ENCODE results near the gene DMKN.

DMKN gene

DNA sequence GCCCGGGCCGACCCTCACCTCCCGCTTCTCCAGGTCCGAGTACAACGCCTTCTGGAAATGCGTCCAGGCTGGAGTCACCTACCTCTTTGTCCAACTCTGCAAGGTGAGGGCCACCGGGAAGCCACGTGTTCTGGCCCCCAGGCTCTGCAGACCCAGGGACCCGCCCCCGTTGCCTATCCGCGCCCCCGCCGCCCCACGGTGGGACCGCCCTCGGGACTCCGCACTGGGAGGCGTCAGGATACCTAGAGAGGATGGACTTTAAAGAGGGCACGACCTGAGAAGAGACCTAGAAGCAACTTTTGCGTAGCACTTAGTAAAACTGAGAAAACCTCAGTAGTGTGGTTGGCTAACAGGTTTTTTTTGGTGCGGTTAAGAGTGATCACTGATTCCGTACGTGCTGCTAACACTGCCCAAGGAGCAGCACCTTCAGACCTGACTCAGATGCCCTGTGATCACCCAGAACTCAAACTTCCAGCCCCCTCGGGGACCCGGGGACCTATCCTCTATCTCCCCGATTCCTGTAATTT is 32.5 kb upstream of the DMKN start:
- H3K14ac ChIP-seq (ENCODE audit: low read length): peak overlapping the region; percentile 67
- H4K91ac ChIP-seq (ENCODE audit: low read depth, low read length): peak overlapping the region; percentile 78
- peak overlapping the region; percentile 88 for H3K9ac ChIP-seq (ENCODE audit: low read length)
- peak overlapping the region; percentile 87 for H3K18ac ChIP-seq (ENCODE audit: low read length)
- H3K4me3 ChIP-seq (ENCODE audit: low read depth, low read length): peak overlapping the region; percentile 79
- no peaks in the 10 kb centered on the region for H3K27me3 ChIP-seq (ENCODE audit: insufficient read depth, low read length)
- H3K36me3 ChIP-seq (ENCODE audit: control insufficient read depth in 1 of 2, insufficient read depth in 2 of 2, low read length in 2 of 2): peaks cover 14 to 19% of the 10 kb centered on the region in 2 experiments
- H2BK120ac ChIP-seq (ENCODE audit: insufficient read depth, low read length, poor library complexity): peak overlapping the region; percentile 35
- H3K27ac ChIP-seq (ENCODE audit: low read depth, low read length): peak overlapping the region; percentile 3
- H3K4ac ChIP-seq (ENCODE audit: low read depth, low read length): no peak overlapping the region
- peaks cover 7% of the 10 kb centered on the region for H3K79me1 ChIP-seq (ENCODE audit: low read length)
- WGBS (ENCODE audit: extremely low coverage, insufficient coverage, insufficient read length): no CpG with 5 or more reads among the region's 27 CpGs
- H2AFZ ChIP-seq (ENCODE audit: insufficient read depth, low read length, poor library complexity): peak overlapping the region; percentile 95
- peaks cover 9 to 15% of the 10 kb centered on the region in 2 experiments for H3K4me1 ChIP-seq (ENCODE audit: control insufficient read depth in 1 of 2, insufficient read depth in 2 of 2, low read length in 2 of 2)
- H3K79me2 ChIP-seq (ENCODE audit: control insufficient read depth, insufficient read depth, low read length, poor library complexity): peaks cover 7% of the 10 kb centered on the region
- no peak overlapping the region for H3K23ac ChIP-seq (ENCODE audit: low read length)
- no peak overlapping the region for H2AK5ac ChIP-seq (ENCODE audit: low read length)
- peak overlapping the region; percentile 95 for H4K8ac ChIP-seq (ENCODE audit: low read depth, low read length)
- H4K12ac ChIP-seq (ENCODE audit: low read depth, low read length): peak overlapping the region; percentile 75
- no peak overlapping the region for H2BK12ac ChIP-seq (ENCODE audit: low read length)
- peak overlapping the region; percentile 67 for H3K4me2 ChIP-seq (ENCODE audit: low read length)
- peak; percentile 10 to 50 for DNase-seq
- H2BK5ac ChIP-seq (ENCODE audit: low read depth, low read length, poor library complexity): no peak overlapping the region
- H3K9me3 ChIP-seq (ENCODE audit: insufficient read depth, low read depth, low read length): no peaks in the 10 kb centered on the region

DNA sequence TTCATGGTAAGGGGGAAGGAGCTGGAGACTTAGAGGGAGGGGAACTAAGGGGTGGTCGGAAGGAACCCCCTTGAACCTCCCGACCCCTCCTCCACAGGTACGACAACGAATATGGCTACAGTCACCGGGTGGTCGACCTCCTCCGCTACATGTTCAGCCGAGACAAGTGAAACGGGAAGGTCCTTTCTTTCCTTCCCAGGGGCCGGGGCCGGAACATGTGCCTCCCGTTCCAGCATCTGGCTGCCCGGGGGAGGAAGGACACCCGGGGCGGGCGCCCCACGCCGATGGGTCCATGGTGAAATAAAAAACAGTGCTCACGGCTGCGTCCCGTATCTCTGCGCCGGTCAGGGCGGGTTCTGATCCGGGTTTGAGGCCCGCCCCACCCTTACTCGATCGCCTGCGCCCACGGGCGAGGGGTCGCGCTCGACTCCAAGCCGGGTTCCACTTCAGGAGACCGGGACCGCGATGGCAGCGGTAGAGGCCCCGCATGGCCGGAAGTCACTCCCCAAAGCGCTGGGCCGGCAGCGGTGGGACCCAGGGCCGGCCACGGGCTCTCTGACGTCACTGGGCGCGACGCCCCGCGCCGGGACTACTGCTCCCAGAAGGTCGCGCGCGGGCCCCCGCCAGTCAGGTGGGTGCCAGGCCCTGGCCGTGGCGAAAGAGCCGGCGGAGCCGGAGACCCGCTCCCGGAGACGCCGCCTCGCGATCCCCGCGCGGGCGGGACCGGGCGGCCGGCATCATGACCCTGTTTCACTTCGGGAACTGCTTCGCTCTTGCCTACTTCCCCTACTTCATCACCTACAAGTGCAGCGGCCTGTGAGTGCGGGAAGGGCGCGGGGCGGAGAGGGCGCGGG is 31.8 kb upstream of the DMKN start, which contains the start of gene TMEM147:
Gene TMEM147, plus strand, starts transcription at position 626 of the 854 bp plus-strand sequence. Its CDS starts 114 bp downstream, at position 740.
- WGBS (ENCODE audit: extremely low coverage, insufficient coverage, insufficient read length): no CpG with 5 or more reads among the region's 85 CpGs
- Histone ChIP-seq H2AK5ac (ENCODE audit: low read length) (no peak within 1 kb of the TSS), H3K79me1 (ENCODE audit: low read length) (peaks cover 7% of the 10 kb centered on the region), H4K91ac (ENCODE audit: low read depth, low read length) (peak within 1 kb of the TSS; percentile 78), H3K4me2 (ENCODE audit: low read length) (peak within 1 kb of the TSS; percentile 84), H3K4ac (ENCODE audit: low read depth, low read length) (peak within 1 kb of the TSS; percentile 6), H3K4me1 (ENCODE audit: control insufficient read depth in 1 of 2, insufficient read depth in 2 of 2, low read length in 2 of 2) (peaks cover 9 to 15% of the 10 kb centered on the region in 2 experiments), H3K36me3 (ENCODE audit: control insufficient read depth in 1 of 2, insufficient read depth in 2 of 2, low read length in 2 of 2) (peaks cover 11 to 17% of the 10 kb centered on the region in 2 experiments), H3K18ac (ENCODE audit: low read length) (peak within 1 kb of the TSS; percentile 87), H2BK12ac (ENCODE audit: low read length) (no peak within 1 kb of the TSS), H3K79me2 (ENCODE audit: control insufficient read depth, insufficient read depth, low read length, poor library complexity) (peaks cover 7% of the 10 kb centered on the region), H3K9ac (ENCODE audit: low read length) (peak within 1 kb of the TSS; percentile 88), H3K27ac (ENCODE audit: low read depth, low read length) (peak within 1 kb of the TSS; percentile 3), H3K23ac (ENCODE audit: low read length) (no peak within 1 kb of the TSS), H3K27me3 (ENCODE audit: insufficient read depth, low read length) (no peaks in the 10 kb centered on the region), H3K4me3 (ENCODE audit: low read depth, low read length) (peak within 1 kb of the TSS; percentile 87), H2AFZ (ENCODE audit: insufficient read depth, low read length, poor library complexity) (peak within 1 kb of the TSS; percentile 95), H3K14ac (ENCODE audit: low read length) (peak within 1 kb of the TSS; percentile 67), H4K12ac (ENCODE audit: low read depth, low read length) (peak within 1 kb of the TSS; percentile 75), H3K9me3 (ENCODE audit: insufficient read depth, low read depth, low read length) (no peaks in the 10 kb centered on the region), H2BK120ac (ENCODE audit: insufficient read depth, low read length, poor library complexity) (peak within 1 kb of the TSS; percentile 35), H4K8ac (ENCODE audit: low read depth, low read length) (peak within 1 kb of the TSS; percentile 95), H2BK5ac (ENCODE audit: low read depth, low read length, poor library complexity) (no peak within 1 kb of the TSS)
- DNase-seq: peak; percentile 59 to 70

DNA sequence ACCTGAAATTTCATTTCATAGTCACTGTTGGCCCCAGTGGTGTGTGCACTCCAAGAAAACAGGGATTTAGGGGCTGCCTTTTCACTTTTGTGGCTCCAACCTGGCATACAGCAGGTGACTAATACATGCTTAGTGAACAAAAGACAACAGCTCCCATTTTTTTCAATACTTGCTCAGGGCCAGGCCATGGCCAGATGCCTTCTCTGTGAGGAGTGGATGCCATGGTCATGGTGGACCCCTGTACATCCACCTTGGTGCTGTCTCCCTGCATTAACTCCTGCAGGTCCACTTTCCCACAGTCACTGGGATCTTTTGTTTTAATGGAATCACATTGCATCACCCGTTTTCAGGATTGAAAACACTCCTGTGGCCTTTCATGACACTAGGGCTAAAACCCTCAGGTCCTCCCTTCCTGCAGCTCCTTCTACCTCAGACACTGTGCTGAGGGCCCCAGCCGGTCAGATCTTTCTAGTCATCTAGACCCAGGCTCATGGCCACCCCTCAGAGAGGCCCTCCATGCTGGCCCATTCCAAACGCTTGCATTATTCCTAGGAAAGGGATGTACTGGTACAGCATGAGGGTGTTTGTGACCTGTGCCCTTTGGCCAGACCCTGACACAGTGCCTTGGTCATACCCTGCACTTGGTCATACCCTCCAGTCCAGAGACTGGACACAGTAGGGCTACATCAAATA is 30.8 kb upstream of the DMKN start:
- Histone ChIP-seq H2BK5ac (ENCODE audit: low read depth, low read length, poor library complexity) (no peak overlapping the region), H3K4me2 (ENCODE audit: low read length) (peak overlapping the region; percentile 84), H4K8ac (ENCODE audit: low read depth, low read length) (peak overlapping the region; percentile 70), H3K4me1 (ENCODE audit: control insufficient read depth in 1 of 2, insufficient read depth in 2 of 2, low read length in 2 of 2) (peaks cover 9 to 15% of the 10 kb centered on the region in 2 experiments), H3K27me3 (ENCODE audit: insufficient read depth, low read length) (no peaks in the 10 kb centered on the region), H3K27ac (ENCODE audit: low read depth, low read length) (no peak overlapping the region), H3K79me2 (ENCODE audit: control insufficient read depth, insufficient read depth, low read length, poor library complexity) (peaks cover 7% of the 10 kb centered on the region), H3K23ac (ENCODE audit: low read length) (no peak overlapping the region), H3K9ac (ENCODE audit: low read length) (no peak overlapping the region), H4K12ac (ENCODE audit: low read depth, low read length) (peak overlapping the region; percentile 37), H3K18ac (ENCODE audit: low read length) (no peak overlapping the region), H2AFZ (ENCODE audit: insufficient read depth, low read length, poor library complexity) (peak overlapping the region; percentile 0), H4K91ac (ENCODE audit: low read depth, low read length) (no peak overlapping the region), H3K36me3 (ENCODE audit: control insufficient read depth in 1 of 2, insufficient read depth in 2 of 2, low read length in 2 of 2) (peaks cover 11 to 19% of the 10 kb centered on the region in 2 experiments), H2BK12ac (ENCODE audit: low read length) (no peak overlapping the region), H3K9me3 (ENCODE audit: insufficient read depth, low read depth, low read length) (no peaks in the 10 kb centered on the region), H2BK120ac (ENCODE audit: insufficient read depth, low read length, poor library complexity) (no peak overlapping the region), H3K4me3 (ENCODE audit: low read depth, low read length) (peak overlapping the region; percentile 87), H3K14ac (ENCODE audit: low read length) (no peak overlapping the region), H3K4ac (ENCODE audit: low read depth, low read length) (peak overlapping the region; percentile 6), H3K79me1 (ENCODE audit: low read length) (peaks cover 7% of the 10 kb centered on the region), H2AK5ac (ENCODE audit: low read length) (no peak overlapping the region)
- no peak for DNase-seq
- no CpG with 5 or more reads among the region's 3 CpGs for whole genome bisulfite sequencing (ENCODE audit: extremely low coverage, insufficient coverage, insufficient read length)

DNA sequence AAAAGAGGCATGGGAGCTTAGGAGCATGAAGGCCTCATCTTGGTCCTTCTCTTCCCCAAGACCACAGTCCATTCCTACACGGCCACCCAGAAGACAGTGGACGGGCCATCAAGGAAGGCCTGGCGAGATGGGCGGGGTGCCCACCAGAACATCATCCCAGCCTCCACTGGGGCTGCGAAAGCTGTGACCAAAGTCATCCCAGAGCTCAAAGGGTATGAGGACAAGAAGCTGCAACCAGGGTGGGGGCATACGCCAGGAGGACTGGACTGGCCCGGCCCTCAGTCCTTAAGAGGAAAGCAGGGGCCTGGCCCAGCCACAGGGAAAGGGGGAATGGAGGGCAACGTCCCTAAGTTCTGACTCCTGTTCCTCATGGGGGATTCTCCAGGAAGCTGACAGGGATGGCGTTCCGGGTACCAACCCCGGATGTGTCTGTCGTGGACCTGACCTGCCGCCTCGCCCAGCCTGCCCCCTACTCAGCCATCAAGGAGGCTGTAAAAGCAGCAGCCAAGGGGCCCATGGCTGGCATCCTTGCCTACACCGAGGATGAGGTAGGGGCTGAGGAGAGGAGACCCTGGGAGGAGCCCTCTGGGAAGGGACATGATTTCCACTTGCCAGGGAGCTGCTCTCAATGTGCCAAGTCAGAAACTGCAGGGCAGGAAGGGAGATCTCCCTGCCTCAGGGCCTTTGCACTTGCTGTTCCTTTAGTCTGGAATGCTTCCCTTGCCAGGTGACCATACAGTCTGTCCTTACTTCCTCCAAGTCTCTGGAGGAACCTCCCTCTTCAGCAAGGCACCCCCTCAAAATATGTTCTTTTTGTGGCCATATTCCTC is 30.0 kb upstream of the DMKN start:
- Histone ChIP-seq H3K4me3 (ENCODE audit: low read depth, low read length) (no peak overlapping the region), H3K27me3 (ENCODE audit: insufficient read depth, low read length) (no peaks in the 10 kb centered on the region), H2BK12ac (ENCODE audit: low read length) (no peak overlapping the region), H4K91ac (ENCODE audit: low read depth, low read length) (no peak overlapping the region), H4K12ac (ENCODE audit: low read depth, low read length) (no peak overlapping the region), H3K9me3 (ENCODE audit: insufficient read depth, low read depth, low read length) (no peaks in the 10 kb centered on the region), H3K4ac (ENCODE audit: low read depth, low read length) (no peak overlapping the region), H3K23ac (ENCODE audit: low read length) (no peak overlapping the region), H2AK5ac (ENCODE audit: low read length) (no peak overlapping the region), H2AFZ (ENCODE audit: insufficient read depth, low read length, poor library complexity) (no peak overlapping the region), H3K9ac (ENCODE audit: low read length) (no peak overlapping the region), H3K79me1 (ENCODE audit: low read length) (peaks cover 7% of the 10 kb centered on the region), H3K79me2 (ENCODE audit: control insufficient read depth, insufficient read depth, low read length, poor library complexity) (peaks cover 7% of the 10 kb centered on the region), H4K8ac (ENCODE audit: low read depth, low read length) (no peak overlapping the region), H3K27ac (ENCODE audit: low read depth, low read length) (no peak overlapping the region), H2BK120ac (ENCODE audit: insufficient read depth, low read length, poor library complexity) (no peak overlapping the region), H3K14ac (ENCODE audit: low read length) (no peak overlapping the region), H3K36me3 (ENCODE audit: control insufficient read depth in 1 of 2, insufficient read depth in 2 of 2, low read length in 2 of 2) (peaks cover 11 to 19% of the 10 kb centered on the region in 2 experiments), H3K4me2 (ENCODE audit: low read length) (no peak overlapping the region), H2BK5ac (ENCODE audit: low read depth, low read length, poor library complexity) (no peak overlapping the region), H3K18ac (ENCODE audit: low read length) (no peak overlapping the region), H3K4me1 (ENCODE audit: control insufficient read depth in 1 of 2, insufficient read depth in 2 of 2, low read length in 2 of 2) (peaks cover 9 to 15% of the 10 kb centered on the region in 2 experiments)
- WGBS (ENCODE audit: extremely low coverage, insufficient coverage, insufficient read length): no CpG with 5 or more reads among the region's 15 CpGs
- no peak for DNase-seq
